Neural progenitor cell (in vitro differentiated cells): ENCODE data around the gene CDS2.

Experiments
- EZH2 ChIP-seq: fragments of 200-600 bp; sonication (generic); IDR thresholded peaks from 2 replicates; pipeline ENCODE4 v1.6.1; 2017; ENCODE audit warnings: antibody characterized with exemption, mild to moderate bottlenecking, moderate library complexity
- EZH2phosphoT487 ChIP-seq: fragments of 200-600 bp; sonication (generic); IDR thresholded peaks from 2 replicates; pipeline ENCODE4 v1.6.1; 2017; ENCODE audit warnings: antibody characterized with exemption
- TF ChIP-seq, protein P1 (sequence below): fragments of 200-600 bp; sonication (generic); IDR thresholded peaks from 2 replicates; pipeline ENCODE4 v1.5.1; 2017; ENCODE audit warnings: antibody characterized with exemption, mild to moderate bottlenecking

DNA sequence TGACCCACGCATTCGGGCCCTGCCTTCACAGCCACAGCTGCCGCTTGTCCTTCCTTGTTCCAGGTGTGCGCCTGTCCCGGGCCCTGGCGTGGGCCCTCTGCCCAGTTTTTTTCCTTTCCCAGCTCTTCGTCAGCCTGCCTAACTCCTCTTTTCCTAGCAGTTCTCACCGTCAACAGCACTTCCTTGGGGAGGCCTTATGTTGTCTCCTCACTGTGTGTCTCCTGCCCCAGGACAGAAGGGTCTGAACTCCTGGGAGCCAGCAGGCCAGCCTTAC is 71.8 kb downstream of the CDS2 start:
- TF ChIP-seq EZH2: no peak
- TF ChIP-seq, protein P1, sequence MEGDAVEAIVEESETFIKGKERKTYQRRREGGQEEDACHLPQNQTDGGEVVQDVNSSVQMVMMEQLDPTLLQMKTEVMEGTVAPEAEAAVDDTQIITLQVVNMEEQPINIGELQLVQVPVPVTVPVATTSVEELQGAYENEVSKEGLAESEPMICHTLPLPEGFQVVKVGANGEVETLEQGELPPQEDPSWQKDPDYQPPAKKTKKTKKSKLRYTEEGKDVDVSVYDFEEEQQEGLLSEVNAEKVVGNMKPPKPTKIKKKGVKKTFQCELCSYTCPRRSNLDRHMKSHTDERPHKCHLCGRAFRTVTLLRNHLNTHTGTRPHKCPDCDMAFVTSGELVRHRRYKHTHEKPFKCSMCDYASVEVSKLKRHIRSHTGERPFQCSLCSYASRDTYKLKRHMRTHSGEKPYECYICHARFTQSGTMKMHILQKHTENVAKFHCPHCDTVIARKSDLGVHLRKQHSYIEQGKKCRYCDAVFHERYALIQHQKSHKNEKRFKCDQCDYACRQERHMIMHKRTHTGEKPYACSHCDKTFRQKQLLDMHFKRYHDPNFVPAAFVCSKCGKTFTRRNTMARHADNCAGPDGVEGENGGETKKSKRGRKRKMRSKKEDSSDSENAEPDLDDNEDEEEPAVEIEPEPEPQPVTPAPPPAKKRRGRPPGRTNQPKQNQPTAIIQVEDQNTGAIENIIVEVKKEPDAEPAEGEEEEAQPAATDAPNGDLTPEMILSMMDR: no peak
- TF ChIP-seq EZH2phosphoT487: no peak
